ENCODE measurements around the gene SERPINF2. TPM values are rescaled to one million over a fixed set of nuclear protein-coding genes. Genes with fewer than 3 reads are reported as not detected.

SERPINF2 gene
- total RNA-seq, 1 experiment from 2014 or later = 0.68 TPM

DNA sequence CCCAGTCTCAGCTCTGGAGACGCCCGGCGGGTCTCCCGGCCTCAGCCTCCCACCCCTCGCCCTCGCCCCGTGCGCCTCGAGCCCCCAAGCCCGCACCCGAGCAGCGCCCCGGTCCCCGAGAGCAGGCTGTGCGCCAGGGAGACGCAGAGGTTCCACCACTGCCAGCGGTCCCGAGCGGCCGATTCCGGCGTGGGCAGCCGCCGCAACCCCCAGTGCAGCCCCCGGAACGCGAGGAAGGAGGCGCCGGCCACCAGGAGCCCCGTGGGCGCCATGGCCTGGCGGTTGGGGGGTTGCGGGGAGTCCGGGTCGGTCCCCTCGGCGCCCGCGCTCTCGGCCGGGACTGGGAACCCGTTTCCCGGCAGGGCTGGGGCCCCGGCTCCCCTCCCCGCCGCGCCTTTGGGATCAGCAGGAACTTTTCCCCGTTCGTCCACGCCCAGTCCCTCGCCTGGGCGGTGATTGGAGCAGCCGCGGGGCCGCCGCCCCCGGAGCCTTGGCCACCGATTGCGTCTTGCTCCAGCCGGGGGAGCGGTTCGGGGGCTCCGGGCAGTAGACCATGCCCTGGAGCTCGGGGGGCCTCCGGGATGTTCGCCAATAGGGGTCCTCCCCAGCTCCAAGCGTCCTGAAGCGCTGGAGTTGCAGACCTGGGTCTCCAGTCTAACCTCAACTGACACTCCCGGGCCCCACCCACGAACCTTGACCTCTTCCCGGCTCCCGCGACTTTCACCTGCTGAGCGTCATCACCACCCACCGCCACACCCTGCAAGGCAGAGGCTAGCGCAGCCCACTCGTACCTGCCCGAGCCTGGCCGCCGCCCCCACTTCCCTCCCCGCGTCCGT lies 32.5 kb upstream of the SERPINF2 start, which contains the start of gene TLCD2:
Gene TLCD2 (minus strand): TSS at position 407 of the 836 bp plus-strand sequence. CDS start 135 bp downstream, at position 272.
- H3K27me3 ChIP-seq (ENCODE audit: insufficient read depth, low read length) = no peaks in the 10 kb centered on the region
- no peak within 1 kb of the TSS for H3K14ac ChIP-seq (ENCODE audit: insufficient read depth, low read length)
- H2BK12ac ChIP-seq (ENCODE audit: insufficient read length, low read depth, low read length) = no peak within 1 kb of the TSS
- no peaks in the 10 kb centered on the region for H3K79me1 ChIP-seq (ENCODE audit: insufficient read depth, low read depth, low read length, poor library complexity, severe bottlenecking)
- H2BK120ac ChIP-seq (ENCODE audit: low read depth, low read length, poor library complexity, severe bottlenecking) = no peak within 1 kb of the TSS
- H2BK15ac ChIP-seq (ENCODE audit: low read depth, low read length) = no peak within 1 kb of the TSS
- TF ChIP-seq, protein P1, sequence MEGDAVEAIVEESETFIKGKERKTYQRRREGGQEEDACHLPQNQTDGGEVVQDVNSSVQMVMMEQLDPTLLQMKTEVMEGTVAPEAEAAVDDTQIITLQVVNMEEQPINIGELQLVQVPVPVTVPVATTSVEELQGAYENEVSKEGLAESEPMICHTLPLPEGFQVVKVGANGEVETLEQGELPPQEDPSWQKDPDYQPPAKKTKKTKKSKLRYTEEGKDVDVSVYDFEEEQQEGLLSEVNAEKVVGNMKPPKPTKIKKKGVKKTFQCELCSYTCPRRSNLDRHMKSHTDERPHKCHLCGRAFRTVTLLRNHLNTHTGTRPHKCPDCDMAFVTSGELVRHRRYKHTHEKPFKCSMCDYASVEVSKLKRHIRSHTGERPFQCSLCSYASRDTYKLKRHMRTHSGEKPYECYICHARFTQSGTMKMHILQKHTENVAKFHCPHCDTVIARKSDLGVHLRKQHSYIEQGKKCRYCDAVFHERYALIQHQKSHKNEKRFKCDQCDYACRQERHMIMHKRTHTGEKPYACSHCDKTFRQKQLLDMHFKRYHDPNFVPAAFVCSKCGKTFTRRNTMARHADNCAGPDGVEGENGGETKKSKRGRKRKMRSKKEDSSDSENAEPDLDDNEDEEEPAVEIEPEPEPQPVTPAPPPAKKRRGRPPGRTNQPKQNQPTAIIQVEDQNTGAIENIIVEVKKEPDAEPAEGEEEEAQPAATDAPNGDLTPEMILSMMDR (conservative IDR thresholded peaks at IDR 0.05) = no peak
- no peak within 1 kb of the TSS for H2BK20ac ChIP-seq (ENCODE audit: low read depth, low read length, poor library complexity, severe bottlenecking)
- H3K23me2 ChIP-seq (ENCODE audit: insufficient read length, low read depth, low read length, poor library complexity, severe bottlenecking) = peaks cover 27% of the 10 kb centered on the region
- no peak within 1 kb of the TSS for H3T11ph ChIP-seq (ENCODE audit: low read length)
- peak within 1 kb of the TSS; percentile 54 for H3K4me2 ChIP-seq (ENCODE audit: insufficient read depth, insufficient read length, low read length)
- peak within 1 kb of the TSS; percentile 72 to 88 for H3K4me3 Mint-ChIP-seq
- peaks cover 2% of the 10 kb centered on the region; the same call in 1 of the 2 replicates for H3K4me1 ChIP-seq (ENCODE audit: insufficient read depth, low read length)
- no peak within 1 kb of the TSS for H3K23ac ChIP-seq (ENCODE audit: insufficient read length, low read depth, low read length)
- H3K36me3 Mint-ChIP-seq (ENCODE audit: insufficient read depth in 1 of 3, low read depth in 3 of 3) = peaks cover 0 to 13% (median 2%) of the 10 kb centered on the region in 3 experiments; a peak in 3 of 7 replicates
- peak within 1 kb of the TSS; percentile 35 for H3K18ac ChIP-seq (ENCODE audit: insufficient read length, low read depth, low read length)
- H2AK5ac ChIP-seq (ENCODE audit: insufficient read length, low read length) = no peak within 1 kb of the TSS
- no peak within 1 kb of the TSS for H4K91ac ChIP-seq (ENCODE audit: insufficient read length, low read depth, low read length)
- no peaks in the 10 kb centered on the region for H3K79me2 ChIP-seq (ENCODE audit: insufficient read depth, low read length)
- no peak within 1 kb of the TSS for H2AFZ ChIP-seq (ENCODE audit: low read length)
- no peak within 1 kb of the TSS for H3K4ac ChIP-seq (ENCODE audit: low read depth, low read length)
- no peaks in the 10 kb centered on the region; a peak in 1 of 5 replicates for H3K9me3 Mint-ChIP-seq
- no peaks in the 10 kb centered on the region for H4K20me1 ChIP-seq (ENCODE audit: control insufficient read depth, insufficient read depth, insufficient read length)
- no CpG with 5 or more reads among the region's 83 CpGs for WGBS (ENCODE audit: extremely low coverage, insufficient read length, low lambda C conversion rate)
- no peak within 1 kb of the TSS for H2BK5ac ChIP-seq (ENCODE audit: insufficient read length, low read length)
- H3K56ac ChIP-seq (ENCODE audit: insufficient read length, low read depth, low read length) = no peak within 1 kb of the TSS
- peaks cover 6% of the 10 kb centered on the region for H3K27me3 Mint-ChIP-seq (ENCODE audit: low read depth)
- peaks cover 27 to 33% of the 10 kb centered on the region in 2 experiments for H3K4me1 Mint-ChIP-seq
- no peak within 1 kb of the TSS for H4K8ac ChIP-seq (replicated peaks; ENCODE audit: insufficient read length, low read depth, low read length)
- H3K9me3 ChIP-seq (ENCODE audit: control insufficient read depth, low read depth, low read length) = no peaks in the 10 kb centered on the region
- no peak within 1 kb of the TSS for H3K9ac ChIP-seq (ENCODE audit: extremely low read depth, insufficient read length, low read length)
- H3K27ac ChIP-seq (ENCODE audit: insufficient read length, low read depth, low read length) = no peak within 1 kb of the TSS
- H4K5ac ChIP-seq (ENCODE audit: insufficient read length, low read depth, low read length) = no peak within 1 kb of the TSS
- DNase-seq = peak; percentile 78
- no peak within 1 kb of the TSS; a peak in 2 of 7 replicates for H3K27ac Mint-ChIP-seq
